OCI-LY3 (cell line): ENCODE data around the gene SH3GL1.

Source experiments
- CTCF ChIP-seq: fragments of 200-600, 300-600 bp; sonication (generic); IDR thresholded peaks from 2 replicates; pipeline ENCODE4 v1.5.1; 2014; ENCODE audit warnings: antibody characterized with exemption, low read length, low read depth
- EZH2phosphoT487 ChIP-seq: fragments of 200-600 bp; shearing (Covaris generic); IDR thresholded peaks from 2 replicates; pipeline ENCODE4 v1.6.1; 2018; ENCODE audit warnings: antibody characterized with exemption, mixed run types, low read depth

GRCh38 chr19:4367781-4368127, 32.6 kb downstream of the SH3GL1 start:
- TF ChIP-seq CTCF (no peak), EZH2phosphoT487 (no peak)
